Measurements from ENCODE around the gene HCAR3.

Gene HCAR3

DNA sequence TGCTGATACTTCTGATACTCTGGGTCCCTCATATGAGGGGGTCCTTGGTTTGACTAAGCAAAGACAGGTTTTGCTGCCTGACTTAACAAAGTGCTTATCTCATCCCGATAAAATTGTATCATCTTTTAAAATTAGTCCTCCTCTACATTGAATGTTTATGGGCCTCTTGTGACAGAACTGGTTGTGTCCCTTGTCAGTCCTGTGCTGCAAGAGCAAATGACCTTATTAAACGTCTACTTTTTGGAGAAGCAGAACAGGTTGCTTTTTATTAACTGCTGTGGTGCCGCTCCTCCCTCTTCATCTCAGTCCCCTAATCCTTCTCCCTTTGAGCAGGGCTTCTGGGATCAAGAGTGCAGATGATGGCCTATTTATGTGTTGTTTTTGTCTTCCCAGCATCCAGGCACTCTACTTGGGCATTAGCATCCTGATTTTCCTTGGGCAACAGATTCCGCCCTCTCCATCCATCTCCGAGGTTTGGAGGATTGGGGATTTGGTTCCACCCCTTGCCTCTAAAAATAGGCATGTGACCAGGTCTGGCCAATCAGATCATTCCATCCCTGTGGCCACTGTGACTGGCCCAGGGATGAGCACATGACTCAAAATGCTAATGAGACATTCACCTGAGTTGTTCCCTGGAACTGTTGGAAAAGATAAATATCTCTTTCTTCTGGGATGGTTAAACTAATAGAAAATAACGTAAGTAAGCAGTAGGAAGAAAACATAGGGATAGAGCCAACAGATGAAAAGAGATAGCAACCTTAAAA is 33.1 kb upstream of the HCAR3 start:
- TF ChIP-seq TEAD4 (IDR thresholded peaks at IDR 0.05) (no peak), EGR1 (IDR thresholded peaks at IDR 0.05) (no peak), EP300 (IDR thresholded peaks at IDR 0.05; ENCODE audit: borderline replicate concordance) (no peak), TCF12 (IDR thresholded peaks at IDR 0.05; ENCODE audit: low read depth) (no peak)
- TF ChIP-seq, protein P1, sequence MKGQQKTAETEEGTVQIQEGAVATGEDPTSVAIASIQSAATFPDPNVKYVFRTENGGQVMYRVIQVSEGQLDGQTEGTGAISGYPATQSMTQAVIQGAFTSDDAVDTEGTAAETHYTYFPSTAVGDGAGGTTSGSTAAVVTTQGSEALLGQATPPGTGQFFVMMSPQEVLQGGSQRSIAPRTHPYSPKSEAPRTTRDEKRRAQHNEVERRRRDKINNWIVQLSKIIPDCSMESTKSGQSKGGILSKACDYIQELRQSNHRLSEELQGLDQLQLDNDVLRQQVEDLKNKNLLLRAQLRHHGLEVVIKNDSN (IDR thresholded peaks at IDR 0.05), result peak; percentile 88

DNA sequence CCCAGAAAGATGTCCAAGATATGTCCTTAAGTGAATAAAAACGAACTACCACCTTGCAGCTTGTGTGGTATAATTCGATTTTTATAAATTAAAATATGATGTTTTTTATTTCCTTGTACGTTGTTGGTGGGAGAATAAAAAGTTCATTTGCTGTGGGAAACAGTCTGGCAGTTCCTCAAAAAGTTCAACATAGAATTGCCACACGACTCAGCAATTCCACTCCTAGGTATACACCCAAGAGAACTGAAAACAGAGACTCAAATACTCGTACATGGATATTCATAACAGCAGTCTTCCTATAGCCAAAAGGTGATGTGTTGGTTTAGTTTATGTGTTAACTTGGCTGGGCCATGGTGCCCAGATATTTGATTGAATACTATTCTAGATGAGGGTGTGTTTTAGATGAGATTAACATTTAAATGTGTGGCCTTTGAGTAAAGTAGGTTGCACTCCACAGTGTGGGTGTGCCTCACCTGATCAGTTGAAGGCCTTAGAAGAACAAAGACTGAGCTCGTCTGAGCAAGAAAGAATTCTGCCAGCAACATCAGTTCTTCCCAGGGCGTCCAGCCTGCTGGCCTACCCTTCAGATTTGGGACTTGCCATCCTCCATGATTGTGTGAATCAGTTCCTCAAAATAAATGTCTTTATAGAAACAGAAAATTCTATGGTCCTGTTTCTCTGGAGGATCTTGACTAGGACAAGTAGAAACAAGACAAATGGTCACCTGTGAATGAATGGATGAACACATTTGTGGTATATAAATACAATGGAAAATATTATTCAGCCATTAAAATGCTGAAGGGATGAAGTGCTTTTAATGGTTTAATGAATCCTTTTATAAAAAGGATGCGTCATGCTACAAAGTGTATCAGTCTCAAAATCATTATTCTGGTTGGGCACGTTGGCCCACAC is 30.9 kb upstream of the HCAR3 start:
- TF ChIP-seq TEAD4 (IDR thresholded peaks at IDR 0.05) (no peak), EP300 (IDR thresholded peaks at IDR 0.05; ENCODE audit: borderline replicate concordance) (no peak), TAF1 (IDR thresholded peaks at IDR 0.05; ENCODE audit: low read depth) (no peak), EGR1 (IDR thresholded peaks at IDR 0.05) (no peak), FOXM1 (IDR thresholded peaks at IDR 0.05; ENCODE audit: borderline replicate concordance, low read depth) (no peak), CEBPB (IDR thresholded peaks at IDR 0.05) (no peak), YY1 (IDR thresholded peaks at IDR 0.05; ENCODE audit: low read depth) (no peak), RAD21 (IDR thresholded peaks at IDR 0.05; ENCODE audit: low read depth) (no peak), CREB1 (IDR thresholded peaks at IDR 0.05; ENCODE audit: low read depth) (no peak), ZBTB7A (IDR thresholded peaks at IDR 0.05; ENCODE audit: low read depth) (no peak)
- TF ChIP-seq, protein P2, sequence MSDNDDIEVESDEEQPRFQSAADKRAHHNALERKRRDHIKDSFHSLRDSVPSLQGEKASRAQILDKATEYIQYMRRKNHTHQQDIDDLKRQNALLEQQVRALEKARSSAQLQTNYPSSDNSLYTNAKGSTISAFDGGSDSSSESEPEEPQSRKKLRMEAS (IDR thresholded peaks at IDR 0.05), result no peak
- TF ChIP-seq, protein P3, sequence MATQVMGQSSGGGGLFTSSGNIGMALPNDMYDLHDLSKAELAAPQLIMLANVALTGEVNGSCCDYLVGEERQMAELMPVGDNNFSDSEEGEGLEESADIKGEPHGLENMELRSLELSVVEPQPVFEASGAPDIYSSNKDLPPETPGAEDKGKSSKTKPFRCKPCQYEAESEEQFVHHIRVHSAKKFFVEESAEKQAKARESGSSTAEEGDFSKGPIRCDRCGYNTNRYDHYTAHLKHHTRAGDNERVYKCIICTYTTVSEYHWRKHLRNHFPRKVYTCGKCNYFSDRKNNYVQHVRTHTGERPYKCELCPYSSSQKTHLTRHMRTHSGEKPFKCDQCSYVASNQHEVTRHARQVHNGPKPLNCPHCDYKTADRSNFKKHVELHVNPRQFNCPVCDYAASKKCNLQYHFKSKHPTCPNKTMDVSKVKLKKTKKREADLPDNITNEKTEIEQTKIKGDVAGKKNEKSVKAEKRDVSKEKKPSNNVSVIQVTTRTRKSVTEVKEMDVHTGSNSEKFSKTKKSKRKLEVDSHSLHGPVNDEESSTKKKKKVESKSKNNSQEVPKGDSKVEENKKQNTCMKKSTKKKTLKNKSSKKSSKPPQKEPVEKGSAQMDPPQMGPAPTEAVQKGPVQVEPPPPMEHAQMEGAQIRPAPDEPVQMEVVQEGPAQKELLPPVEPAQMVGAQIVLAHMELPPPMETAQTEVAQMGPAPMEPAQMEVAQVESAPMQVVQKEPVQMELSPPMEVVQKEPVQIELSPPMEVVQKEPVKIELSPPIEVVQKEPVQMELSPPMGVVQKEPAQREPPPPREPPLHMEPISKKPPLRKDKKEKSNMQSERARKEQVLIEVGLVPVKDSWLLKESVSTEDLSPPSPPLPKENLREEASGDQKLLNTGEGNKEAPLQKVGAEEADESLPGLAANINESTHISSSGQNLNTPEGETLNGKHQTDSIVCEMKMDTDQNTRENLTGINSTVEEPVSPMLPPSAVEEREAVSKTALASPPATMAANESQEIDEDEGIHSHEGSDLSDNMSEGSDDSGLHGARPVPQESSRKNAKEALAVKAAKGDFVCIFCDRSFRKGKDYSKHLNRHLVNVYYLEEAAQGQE (IDR thresholded peaks at IDR 0.05; ENCODE audit: low read depth), result no peak
- TF ChIP-seq, protein P1 (IDR thresholded peaks at IDR 0.05), result no peak

DNA sequence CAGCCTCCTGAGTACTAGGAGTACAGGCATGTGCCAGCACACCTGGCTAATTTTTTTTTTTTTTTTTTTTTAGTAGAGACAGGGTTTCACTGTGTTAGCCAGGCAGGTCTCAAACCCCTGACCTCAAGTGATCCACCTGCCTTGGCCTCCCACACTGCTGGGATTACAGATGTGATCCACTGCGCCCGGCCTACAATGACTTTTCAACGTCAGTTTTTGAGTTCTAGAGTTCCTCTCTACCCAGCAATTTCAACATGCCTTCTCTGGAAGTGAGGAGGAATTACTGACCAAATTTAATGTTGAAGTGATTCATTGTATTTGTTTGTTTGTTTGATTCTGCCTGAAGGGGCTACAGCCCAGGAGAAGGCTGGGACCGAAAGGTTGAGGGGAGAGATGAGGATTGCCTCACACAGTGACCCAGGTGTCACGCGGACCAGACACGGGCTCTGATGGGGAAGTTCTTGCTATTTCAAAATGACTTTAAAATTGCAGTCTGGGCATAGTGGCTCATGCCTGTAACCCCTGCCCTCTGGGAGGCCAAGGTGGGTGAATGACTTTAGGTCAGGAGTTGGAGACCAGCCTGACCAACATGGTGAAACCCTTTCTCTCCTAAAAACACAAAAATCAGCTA is 27.4 kb upstream of the HCAR3 start:
- no peak for TF ChIP-seq TCF12 (IDR thresholded peaks at IDR 0.05; ENCODE audit: low read depth)
- no peak for TF ChIP-seq RAD21 (IDR thresholded peaks at IDR 0.05; ENCODE audit: low read depth)
- no peak for TF ChIP-seq TAF1 (IDR thresholded peaks at IDR 0.05; ENCODE audit: low read depth)
- TF ChIP-seq FOXM1 (IDR thresholded peaks at IDR 0.05; ENCODE audit: borderline replicate concordance, low read depth), result no peak
- TF ChIP-seq, protein P1 (IDR thresholded peaks at IDR 0.05), result no peak
- TF ChIP-seq, protein P2 (IDR thresholded peaks at IDR 0.05), result no peak
- TF ChIP-seq, protein P3 (IDR thresholded peaks at IDR 0.05; ENCODE audit: low read depth), result no peak
- TF ChIP-seq NFIC (IDR thresholded peaks at IDR 0.05), result no peak
- TF ChIP-seq EP300 (IDR thresholded peaks at IDR 0.05; ENCODE audit: borderline replicate concordance), result no peak
- no peak for TF ChIP-seq EGR1 (IDR thresholded peaks at IDR 0.05)
- TF ChIP-seq TEAD4 (IDR thresholded peaks at IDR 0.05), result no peak
- no peak for TF ChIP-seq CREB1 (IDR thresholded peaks at IDR 0.05; ENCODE audit: low read depth)
- TF ChIP-seq CEBPB (IDR thresholded peaks at IDR 0.05), result no peak
- TF ChIP-seq ZBTB7A (IDR thresholded peaks at IDR 0.05; ENCODE audit: low read depth), result no peak
- no peak for TF ChIP-seq YY1 (IDR thresholded peaks at IDR 0.05; ENCODE audit: low read depth)

DNA sequence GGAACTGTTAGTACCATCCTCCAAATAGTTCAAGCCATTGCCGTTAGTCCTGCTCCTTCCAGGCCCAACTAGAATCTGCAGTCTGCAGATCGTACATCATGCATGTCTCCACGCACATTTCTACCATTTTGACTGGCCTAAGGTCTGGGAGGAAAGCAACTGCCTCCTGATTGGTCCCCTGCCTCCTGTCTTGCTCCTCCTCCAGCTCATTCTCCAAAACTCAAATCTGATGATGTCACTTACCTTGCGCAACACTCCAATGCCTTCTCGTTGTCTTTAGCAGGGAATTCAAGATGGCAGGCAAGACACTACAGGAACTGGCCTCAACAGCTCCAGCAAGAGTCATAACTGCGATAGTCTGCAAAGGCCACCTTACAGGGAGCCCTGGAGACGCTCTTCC is 23.7 kb upstream of the HCAR3 start:
- peak; percentile 88 for TF ChIP-seq CEBPB (IDR thresholded peaks at IDR 0.05)
- TF ChIP-seq, protein P1 (IDR thresholded peaks at IDR 0.05), result no peak

Data from Ishikawa (cell line).